Measurements from ENCODE around the gene EYS.
"Not testable (repeated sequence)": the region's sequence is repeated elsewhere in the genome, so short reads cannot be mapped to it uniquely, and the experiment has no call there.

EYS gene

GRCh38 chr6:64006246-64006645, 1700.8 kb downstream of the EYS start:
- no peak for DNase-seq

GRCh38 chr6:64000818-64001491, 1706.1 kb downstream of the EYS start:
- no peak for DNase-seq

- DNase-seq, result no peak
Observed at GRCh38 chr6:63999613-64000012, 1707.4 kb downstream of the EYS start.

GRCh38 chr6:63998991-63999390, 1708.0 kb downstream of the EYS start:
- DNase-seq, result no peak

- no peak for DNase-seq
Observed at GRCh38 chr6:63997734-63998133, 1709.3 kb downstream of the EYS start.

- no peak for DNase-seq
Observed at GRCh38 chr6:63997221-63997620, 1709.8 kb downstream of the EYS start.

GRCh38 chr6:63985223-63985622, 1721.8 kb downstream of the EYS start:
- DNase-seq, result no peak

GRCh38 chr6:63975699-63976098, 1731.3 kb downstream of the EYS start:
- DNase-seq, result no peak

- no peak for DNase-seq
Observed at GRCh38 chr6:63968650-63969049, 1738.4 kb downstream of the EYS start.

- no peak for DNase-seq
Observed at GRCh38 chr6:63964366-63964765, 1742.7 kb downstream of the EYS start.

- no peak for DNase-seq
Observed at GRCh38 chr6:63963769-63964315, 1743.2 kb downstream of the EYS start.

- DNase-seq, result not testable (repeated sequence)
Observed at GRCh38 chr6:63953336-63954021, 1753.5 kb downstream of the EYS start.

GRCh38 chr6:63947792-63948529, 1759.1 kb downstream of the EYS start:
- no peak for DNase-seq

GRCh38 chr6:63945987-63946386, 1761.0 kb downstream of the EYS start:
- no peak for DNase-seq

GRCh38 chr6:63943826-63944225, 1763.2 kb downstream of the EYS start:
- no peak for DNase-seq

GRCh38 chr6:63941747-63942470, 1765.1 kb downstream of the EYS start:
- no peak for DNase-seq

- no peak for DNase-seq
Observed at GRCh38 chr6:63940056-63940455, 1767.0 kb downstream of the EYS start.

GRCh38 chr6:63936399-63936798, 1770.6 kb downstream of the EYS start:
- DNase-seq, result no peak

- no peak for DNase-seq
Observed at GRCh38 chr6:63935732-63936131, 1771.3 kb downstream of the EYS start.

GRCh38 chr6:63933948-63934347, 1773.1 kb downstream of the EYS start:
- DNase-seq, result not testable (repeated sequence)

- DNase-seq, result no peak
Observed at GRCh38 chr6:63930848-63931247, 1776.2 kb downstream of the EYS start.

GRCh38 chr6:63929111-63929510, 1777.9 kb downstream of the EYS start:
- DNase-seq, result no peak

- DNase-seq, result no peak
Observed at GRCh38 chr6:63928613-63929012, 1778.4 kb downstream of the EYS start.

All from NCI-H187 treated with DMSO at 0.1 percent for 48 hours (cell line).